ENCODE data around the gene HP. TPM values are rescaled to one million over a fixed set of nuclear protein-coding genes. Genes with fewer than 3 reads are reported as not detected.
A peak's percentile ranks its signal among the peaks of the same experiment; 100 is the strongest.

The HP gene
- total RNA-seq, 3 donors from 2014 or later, result 0.38 to 4.6 (median 0.51) TPM

GRCh38 chr16:72098936-72099335, 44.6 kb downstream of the HP start:
- intact Hi-C loops (cut with DNase I, micrococcal nuclease), result no loop called here

DNA sequence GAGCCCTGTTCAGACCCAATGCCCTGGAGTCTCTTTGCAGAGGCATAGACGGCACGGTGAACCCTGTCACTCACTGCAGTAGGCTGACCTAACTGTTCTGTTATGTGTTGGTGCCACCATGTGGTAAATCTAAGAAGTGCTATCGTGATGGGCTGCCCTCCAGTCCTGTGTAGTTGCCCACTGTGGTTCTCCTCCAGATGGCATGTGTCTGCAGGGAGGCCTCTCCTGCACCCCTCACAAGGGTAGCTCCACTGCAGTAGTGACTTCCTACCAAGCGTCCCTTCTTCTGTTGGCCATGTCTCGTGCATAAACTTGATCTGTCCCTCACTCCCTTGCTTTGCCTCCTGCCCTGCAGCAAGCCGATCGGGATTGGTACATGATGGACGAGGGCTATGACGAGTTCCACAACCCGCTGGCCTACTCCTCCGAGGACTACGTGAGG, 45.1 kb downstream of the HP start:
- TF ChIP-seq CTCF (IDR thresholded peaks at IDR 0.05), result no peak
- DNase-seq (peak in 1 of 3 donors; percentile 67), ATAC-seq (peak; percentile 91)
- intact Hi-C loops (cut with DNase I, micrococcal nuclease), result no loop called here
- Histone ChIP-seq H3K4me1 (ENCODE audit: low read depth) (peaks cover 12% of the 10 kb centered on the region), H3K9me3 (no peaks in the 10 kb centered on the region), H3K36me3 (ENCODE audit: low read depth) (peaks cover 21% of the 10 kb centered on the region), H3K4me3 (no peak overlapping the region)

More at GRCh38 chr16:72098936-72099335, 44.6 kb downstream of the HP start:
- Histone ChIP-seq H3K4me3 (no peak overlapping the region), H3K4me1 (ENCODE audit: low read depth) (peaks cover 13% of the 10 kb centered on the region), H3K9me3 (no peaks in the 10 kb centered on the region), H3K36me3 (ENCODE audit: low read depth) (peaks cover 21% of the 10 kb centered on the region)
- no peak for TF ChIP-seq CTCF (IDR thresholded peaks at IDR 0.05)
- ATAC-seq (no peak), DNase-seq (no peak)

- Histone ChIP-seq H3K9me3 (no peaks in the 10 kb centered on the region), H3K4me3 (no peak overlapping the region), H3K36me3 (ENCODE audit: low read depth) (peaks cover 39% of the 10 kb centered on the region), H3K4me1 (ENCODE audit: low read depth) (no peaks in the 10 kb centered on the region)
- ATAC-seq, result no peak
- DNase-seq, result no peak
- no peak for TF ChIP-seq CTCF (IDR thresholded peaks at IDR 0.05)
- intact Hi-C loops (cut with DNase I, micrococcal nuclease), result no loop called here
Measured at GRCh38 chr16:72101195-72101594, 46.9 kb downstream of the HP start.

GRCh38 chr16:72104905-72105304, 50.6 kb downstream of the HP start:
- intact Hi-C loops (cut with DNase I, micrococcal nuclease), result no loop called here
- Histone ChIP-seq H3K4me1 (ENCODE audit: low read depth) (no peaks in the 10 kb centered on the region), H3K4me3 (no peak overlapping the region), H3K9me3 (no peaks in the 10 kb centered on the region), H3K36me3 (ENCODE audit: low read depth) (peaks cover 62% of the 10 kb centered on the region)
- ATAC-seq (no peak), DNase-seq (no peak)
- no peak for TF ChIP-seq CTCF (IDR thresholded peaks at IDR 0.05)

GRCh38 chr16:72105978-72106377, 51.7 kb downstream of the HP start:
- TF ChIP-seq CTCF (IDR thresholded peaks at IDR 0.05), result no peak
- Histone ChIP-seq H3K36me3 (ENCODE audit: low read depth) (peaks cover 54% of the 10 kb centered on the region), H3K4me3 (no peak overlapping the region), H3K4me1 (ENCODE audit: low read depth) (no peaks in the 10 kb centered on the region), H3K9me3 (no peaks in the 10 kb centered on the region)
- ATAC-seq (no peak), DNase-seq (no peak)
- intact Hi-C loops (cut with DNase I, micrococcal nuclease), result no loop called here

DNA sequence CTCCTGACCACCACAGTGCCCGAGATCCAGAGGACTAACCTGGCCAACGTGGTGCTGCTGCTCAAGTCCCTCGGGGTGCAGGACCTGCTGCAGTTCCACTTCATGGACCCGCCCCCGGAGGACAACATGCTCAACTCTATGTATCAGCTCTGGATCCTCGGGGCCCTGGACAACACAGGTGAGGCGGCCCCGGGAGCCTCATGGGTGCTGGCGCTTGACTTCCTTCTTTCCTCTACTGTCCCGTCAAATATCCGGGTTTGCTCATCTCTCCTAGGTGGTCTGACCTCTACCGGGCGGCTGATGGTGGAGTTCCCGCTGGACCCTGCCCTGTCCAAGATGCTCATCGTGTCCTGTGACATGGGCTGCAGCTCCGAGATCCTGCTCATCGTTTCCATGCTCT, 53.1 kb downstream of the HP start:
- Histone ChIP-seq H3K9me3 (no peaks in the 10 kb centered on the region), H3K36me3 (ENCODE audit: low read depth) (peaks cover 50% of the 10 kb centered on the region), H3K4me3 (no peak overlapping the region), H3K4me1 (ENCODE audit: low read depth) (no peaks in the 10 kb centered on the region)
- no peak for TF ChIP-seq CTCF (IDR thresholded peaks at IDR 0.05)
- intact Hi-C loops (cut with DNase I, micrococcal nuclease), result no loop called here
- no peak for DNase-seq
- no peak for ATAC-seq

Data from mucosa of descending colon (tissue), 3 donors.